ENCODE measurements around the gene DAB2IP. TPM values are rescaled to one million over a fixed set of nuclear protein-coding genes. Genes with fewer than 3 reads are reported as not detected.

DAB2IP gene
- total and polyA plus RNA-seq, 2 donors, result 16.8 to 42.3 TPM

GRCh38 chr9:121633736-121634135 is 17.7 kb upstream of the DAB2IP start:
- no peak overlapping the region for H3K27ac ChIP-seq (ENCODE audit: low read depth)
- no peak overlapping the region for H3K4me3 ChIP-seq (ENCODE audit: low read depth, low read length)
- H3K36me3 ChIP-seq (ENCODE audit: insufficient read depth), result no peaks in the 10 kb centered on the region
- WGBS, result 98% methylated on average over 1 of the region's 1 CpG
- no peaks in the 10 kb centered on the region for H3K4me1 ChIP-seq (ENCODE audit: insufficient read depth)
- DNase-seq (ENCODE audit: extremely low spot score), result no peak

DNA sequence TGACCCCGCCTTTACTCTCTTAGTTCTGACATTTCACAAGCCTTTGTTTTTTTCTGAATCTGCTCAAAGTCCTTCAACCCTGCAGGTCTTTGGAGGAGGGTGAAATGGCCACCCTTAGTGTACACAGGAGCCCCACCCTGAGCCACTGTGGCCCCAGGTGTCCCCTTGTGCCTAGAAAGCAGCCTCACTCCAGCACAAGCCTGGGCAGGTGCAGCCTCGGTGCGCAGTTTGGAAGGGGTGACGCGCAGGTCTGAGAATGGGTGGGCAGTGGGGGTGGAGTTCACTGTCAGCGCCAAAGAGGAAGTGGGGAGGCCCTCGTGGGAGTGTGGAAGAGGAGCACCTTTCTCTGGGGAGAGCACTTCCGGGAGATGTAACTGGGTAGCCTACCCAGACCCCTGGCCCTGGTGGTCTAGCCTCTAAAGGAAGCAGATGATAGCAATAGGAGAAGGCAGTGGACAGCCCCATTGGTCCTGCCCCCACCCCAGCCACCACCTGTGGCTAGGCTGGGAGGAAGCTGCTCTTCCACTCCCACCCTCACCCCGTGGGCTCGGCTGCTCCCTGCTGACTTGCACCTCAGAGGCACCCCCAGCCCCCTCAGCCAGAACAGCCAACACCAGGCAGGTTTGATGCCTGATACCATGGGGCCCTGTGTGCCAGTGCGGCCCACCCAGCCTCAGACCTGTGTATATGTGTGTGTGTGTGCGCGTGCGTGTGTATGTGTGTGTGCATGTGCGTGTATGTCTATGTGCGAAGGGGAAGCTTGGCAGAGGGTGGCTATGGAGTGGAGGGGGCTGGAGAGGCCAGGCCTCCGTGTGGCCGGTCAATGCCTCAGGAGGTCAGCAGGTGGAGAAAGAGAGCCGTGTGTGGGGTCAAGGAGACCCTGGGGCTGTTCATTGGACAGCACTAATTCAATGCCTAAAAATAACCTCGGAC is 16.8 kb upstream of the DAB2IP start:
- no peaks in the 10 kb centered on the region for H3K36me3 ChIP-seq (ENCODE audit: insufficient read depth)
- 66% methylated on average over 20 of the region's 20 CpGs for WGBS
- no peaks in the 10 kb centered on the region for H3K4me1 ChIP-seq (ENCODE audit: insufficient read depth)
- DNase-seq (ENCODE audit: extremely low spot score), result no peak
- no peak overlapping the region for H3K27ac ChIP-seq (ENCODE audit: low read depth)
- H3K4me3 ChIP-seq (ENCODE audit: low read depth, low read length), result no peak overlapping the region

DNA sequence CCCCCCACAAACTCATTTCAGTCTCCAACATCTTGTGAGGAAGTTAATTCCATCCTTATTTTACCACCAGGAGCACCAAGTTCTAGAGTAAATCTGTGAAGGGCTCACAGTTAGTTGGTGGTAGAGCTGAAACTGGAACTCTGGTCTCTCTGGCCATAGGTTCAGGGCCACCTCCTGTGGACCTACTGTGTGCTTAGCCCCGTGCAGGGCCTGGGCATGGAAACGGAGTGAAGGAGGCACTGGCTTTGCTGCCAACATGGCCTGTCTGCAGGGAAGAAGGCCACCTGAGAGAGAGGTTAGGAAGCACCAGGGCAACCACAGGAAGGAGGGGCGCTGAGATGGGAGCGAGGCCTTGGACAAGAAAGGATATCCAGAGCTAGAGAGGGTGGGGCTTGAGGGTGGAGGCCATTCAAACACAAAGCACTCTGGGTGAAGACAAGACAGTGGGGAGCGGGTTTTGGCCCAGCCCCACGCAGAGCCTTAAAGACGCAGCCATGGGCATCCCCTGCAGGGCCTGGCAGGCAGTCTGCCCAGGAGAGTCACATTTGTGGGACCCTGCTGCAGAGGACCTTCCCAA is 16.0 kb upstream of the DAB2IP start:
- H3K36me3 ChIP-seq (ENCODE audit: insufficient read depth), result no peaks in the 10 kb centered on the region
- H3K4me1 ChIP-seq (ENCODE audit: insufficient read depth), result no peaks in the 10 kb centered on the region
- 68% methylated on average over 7 of the region's 7 CpGs for WGBS
- DNase-seq (ENCODE audit: extremely low spot score), result no peak
- no peak overlapping the region for H3K27ac ChIP-seq (ENCODE audit: low read depth)
- H3K4me3 ChIP-seq (ENCODE audit: low read depth, low read length), result no peak overlapping the region

DNA sequence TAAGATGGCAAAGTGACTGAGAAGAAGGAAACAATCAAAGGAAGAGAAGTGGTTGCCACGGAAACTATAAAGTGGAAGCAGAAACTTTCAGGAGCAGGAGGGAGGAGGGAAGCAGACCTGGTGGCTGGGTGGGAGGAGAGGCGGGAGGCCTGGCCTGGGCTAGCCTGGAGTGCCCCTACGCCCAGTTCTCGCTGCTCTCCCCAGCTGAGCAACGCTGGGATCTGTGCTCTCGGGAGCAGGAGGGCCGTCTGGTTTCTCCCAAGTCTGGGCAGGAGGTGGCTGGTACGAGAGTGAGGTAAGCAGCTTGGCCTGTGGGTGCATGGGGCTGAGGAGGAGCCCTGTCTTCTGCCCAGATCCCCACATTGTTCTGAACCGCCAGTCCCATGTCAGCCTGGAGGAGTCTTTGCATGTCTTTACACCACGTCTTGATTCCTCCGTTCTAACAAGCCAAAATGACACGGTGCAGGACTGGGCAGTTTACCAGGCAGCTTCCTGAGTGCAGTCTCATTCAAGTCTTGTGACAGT is 15.0 kb upstream of the DAB2IP start:
- Histone ChIP-seq H3K27ac (ENCODE audit: low read depth) (no peak overlapping the region), H3K4me1 (ENCODE audit: insufficient read depth) (no peaks in the 10 kb centered on the region), H3K36me3 (ENCODE audit: insufficient read depth) (no peaks in the 10 kb centered on the region), H3K4me3 (ENCODE audit: low read depth, low read length) (no peak overlapping the region)
- DNase-seq (ENCODE audit: extremely low spot score), result no peak
- WGBS, result 49% methylated on average over 12 of the region's 12 CpGs

GRCh38 chr9:121636978-121637712 is 14.3 kb upstream of the DAB2IP start:
- no peaks in the 10 kb centered on the region for H3K4me1 ChIP-seq (ENCODE audit: insufficient read depth)
- 80% methylated on average over 10 of the region's 10 CpGs for WGBS
- H3K27ac ChIP-seq (ENCODE audit: low read depth), result no peak overlapping the region
- DNase-seq (ENCODE audit: extremely low spot score), result no peak
- no peak overlapping the region for H3K4me3 ChIP-seq (ENCODE audit: low read depth, low read length)
- H3K36me3 ChIP-seq (ENCODE audit: insufficient read depth), result no peaks in the 10 kb centered on the region

- Histone ChIP-seq H3K36me3 (ENCODE audit: insufficient read depth) (no peaks in the 10 kb centered on the region), H3K27ac (ENCODE audit: low read depth) (no peak overlapping the region), H3K4me1 (ENCODE audit: insufficient read depth) (no peaks in the 10 kb centered on the region), H3K4me3 (ENCODE audit: low read depth, low read length) (no peak overlapping the region)
- 48% methylated on average over 8 of the region's 8 CpGs for WGBS
- DNase-seq (ENCODE audit: extremely low spot score), result no peak
Measured at GRCh38 chr9:121637713-121638220, 13.7 kb upstream of the DAB2IP start.

GRCh38 chr9:121638399-121638798 is 13.0 kb upstream of the DAB2IP start:
- no peak overlapping the region for H3K27ac ChIP-seq (ENCODE audit: low read depth)
- no peak for DNase-seq (ENCODE audit: extremely low spot score)
- 97% methylated on average over 8 of the region's 8 CpGs for WGBS
- no peak overlapping the region for H3K4me3 ChIP-seq (ENCODE audit: low read depth, low read length)
- no peaks in the 10 kb centered on the region for H3K36me3 ChIP-seq (ENCODE audit: insufficient read depth)
- H3K4me1 ChIP-seq (ENCODE audit: insufficient read depth), result no peaks in the 10 kb centered on the region

GRCh38 chr9:121638901-121639592 is 12.4 kb upstream of the DAB2IP start:
- no peak for DNase-seq (ENCODE audit: extremely low spot score)
- H3K4me1 ChIP-seq (ENCODE audit: insufficient read depth), result no peaks in the 10 kb centered on the region
- 93% methylated on average over 5 of the region's 5 CpGs for WGBS
- no peaks in the 10 kb centered on the region for H3K36me3 ChIP-seq (ENCODE audit: insufficient read depth)
- no peak overlapping the region for H3K27ac ChIP-seq (ENCODE audit: low read depth)
- no peak overlapping the region for H3K4me3 ChIP-seq (ENCODE audit: low read depth, low read length)

GRCh38 chr9:121639619-121640018 is 11.8 kb upstream of the DAB2IP start:
- no peaks in the 10 kb centered on the region for H3K4me1 ChIP-seq (ENCODE audit: insufficient read depth)
- 94% methylated on average over 6 of the region's 6 CpGs for WGBS
- no peak overlapping the region for H3K4me3 ChIP-seq (ENCODE audit: low read depth, low read length)
- H3K27ac ChIP-seq (ENCODE audit: low read depth), result no peak overlapping the region
- no peak for DNase-seq (ENCODE audit: extremely low spot score)
- no peaks in the 10 kb centered on the region for H3K36me3 ChIP-seq (ENCODE audit: insufficient read depth)

DNA sequence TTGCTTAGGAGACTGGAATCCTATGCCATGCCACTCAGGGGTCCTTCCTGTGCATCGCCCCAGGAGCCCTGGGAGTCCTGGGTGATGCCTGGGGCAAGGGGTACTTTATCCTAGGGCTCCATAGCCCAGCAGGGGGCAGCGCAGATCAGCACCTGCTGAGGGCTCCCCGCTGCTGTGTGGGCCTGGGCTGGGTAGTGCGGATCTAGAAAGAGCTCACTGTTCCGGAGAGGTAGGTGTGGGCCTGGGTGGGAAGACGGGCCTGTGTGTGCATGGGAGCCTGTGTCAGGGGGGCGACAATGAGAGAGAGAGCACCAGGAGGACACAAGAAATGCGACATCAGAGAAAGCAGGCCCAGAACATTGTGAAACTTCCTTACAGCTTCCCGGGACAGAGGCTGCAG is 11.4 kb upstream of the DAB2IP start:
- DNase-seq (ENCODE audit: extremely low spot score), result no peak
- H3K27ac ChIP-seq (ENCODE audit: low read depth), result no peak overlapping the region
- WGBS, result 88% methylated on average over 9 of the region's 9 CpGs
- H3K36me3 ChIP-seq (ENCODE audit: insufficient read depth), result no peaks in the 10 kb centered on the region
- H3K4me1 ChIP-seq (ENCODE audit: insufficient read depth), result no peaks in the 10 kb centered on the region
- no peak overlapping the region for H3K4me3 ChIP-seq (ENCODE audit: low read depth, low read length)

- no peak overlapping the region for H3K4me3 ChIP-seq (ENCODE audit: low read depth, low read length)
- DNase-seq (ENCODE audit: extremely low spot score), result no peak
- H3K27ac ChIP-seq (ENCODE audit: low read depth), result no peak overlapping the region
- no peaks in the 10 kb centered on the region for H3K36me3 ChIP-seq (ENCODE audit: insufficient read depth)
- WGBS, result 71% methylated on average over 2 of the region's 2 CpGs
- no peaks in the 10 kb centered on the region for H3K4me1 ChIP-seq (ENCODE audit: insufficient read depth)
Measured at GRCh38 chr9:121640491-121641223, 10.8 kb upstream of the DAB2IP start.

DNA sequence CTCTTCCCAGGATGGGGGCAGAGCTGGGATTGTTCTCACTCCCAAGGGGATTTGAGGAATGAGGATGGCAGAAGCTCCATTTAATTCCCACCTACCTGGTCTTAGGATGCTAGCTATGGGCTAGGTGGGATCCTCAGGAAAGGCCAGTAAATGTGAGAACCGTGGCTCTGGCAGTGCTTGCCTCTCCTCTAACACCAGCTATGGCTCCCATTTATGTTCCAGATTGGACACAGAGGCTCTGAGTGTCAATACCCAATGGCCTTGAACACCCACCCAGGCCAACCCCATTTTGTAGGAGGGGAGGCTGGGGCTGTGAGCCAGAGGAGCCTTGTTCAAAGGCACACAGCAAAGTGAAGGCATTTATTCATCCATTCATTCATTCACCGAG is 10.2 kb upstream of the DAB2IP start:
- Histone ChIP-seq H3K4me3 (ENCODE audit: low read depth, low read length) (no peak overlapping the region), H3K36me3 (ENCODE audit: insufficient read depth) (no peaks in the 10 kb centered on the region), H3K4me1 (ENCODE audit: insufficient read depth) (no peaks in the 10 kb centered on the region), H3K27ac (ENCODE audit: low read depth) (no peak overlapping the region)
- no peak for DNase-seq (ENCODE audit: extremely low spot score)
- WGBS, result 86% methylated on average over 2 of the region's 2 CpGs

Measured in urinary bladder (tissue), 4 donors.